Measurements from ENCODE around the gene MIDN.
"Not testable (repeated sequence)": the region's sequence is repeated elsewhere in the genome, so short reads cannot be mapped to it uniquely, and the experiment has no call there.

MIDN gene

DNA sequence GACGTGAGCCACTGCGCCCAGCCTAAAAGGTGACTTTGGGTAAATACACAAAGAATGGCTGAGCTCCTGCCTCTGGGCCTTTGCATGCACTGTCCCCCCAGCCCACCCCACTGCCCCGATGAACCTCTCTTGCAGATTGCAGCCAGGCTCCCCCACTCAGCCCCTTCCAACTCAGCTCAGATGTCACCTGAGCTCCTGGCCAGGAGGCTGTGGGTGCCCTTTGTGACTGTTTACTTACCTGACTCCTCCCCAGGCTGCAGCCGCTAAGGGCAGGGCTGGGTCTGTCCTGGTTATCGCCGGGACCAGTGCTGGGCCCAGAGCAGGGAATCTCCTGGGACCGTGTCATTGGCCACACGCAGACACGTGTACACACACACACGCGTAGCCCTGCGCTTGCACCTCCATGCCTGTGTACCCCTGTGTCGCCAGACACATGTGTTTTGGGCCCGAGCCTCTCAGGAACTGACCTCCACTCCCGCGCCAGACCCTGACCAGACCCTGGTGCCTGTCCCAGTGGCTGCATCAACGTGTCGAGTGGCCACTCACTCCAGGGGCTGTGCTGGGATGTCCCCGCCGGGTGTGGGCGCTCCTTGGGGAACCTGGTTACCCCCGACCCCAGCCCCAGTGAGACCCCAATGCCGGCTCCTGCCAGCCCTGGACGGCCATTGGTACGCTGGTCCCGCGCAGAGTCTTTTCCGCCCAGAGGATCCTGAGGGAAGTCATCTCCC lies 56.0 kb downstream of the MIDN start:
- H3K4me3 ChIP-seq (ENCODE audit: low read depth in 1 of 2, low read length in 1 of 2) = no peak overlapping the region

GRCh38 chr19:1305354-1305753 lies 57.0 kb downstream of the MIDN start:
- peaks cover 11% of the 10 kb centered on the region for H3K27me3 ChIP-seq
- not testable (repeated sequence) for H3K27ac ChIP-seq; H3K4me1 ChIP-seq (ENCODE audit: control insufficient read depth in 1 of 2, insufficient read depth in 1 of 2, low read depth in 1 of 2, low read length in 1 of 2); H3K9me3 ChIP-seq; H3K4me3 ChIP-seq (ENCODE audit: low read depth in 1 of 2, low read length in 1 of 2); H3K36me3 ChIP-seq

More for the DNA sequence above, 56.0 kb downstream of the MIDN start:
- no peak for TF ChIP-seq CTCF (IDR thresholded peaks at IDR 0.05)
- Histone ChIP-seq H3K36me3 (no peaks in the 10 kb centered on the region), H3K27ac (no peak overlapping the region), H3K27me3 (peaks cover 19% of the 10 kb centered on the region), H3K4me1 (ENCODE audit: control insufficient read depth in 1 of 2, insufficient read depth in 1 of 2, low read depth in 1 of 2, low read length in 1 of 2) (no peaks in the 10 kb centered on the region), H3K9me3 (no peaks in the 10 kb centered on the region)

DNA sequence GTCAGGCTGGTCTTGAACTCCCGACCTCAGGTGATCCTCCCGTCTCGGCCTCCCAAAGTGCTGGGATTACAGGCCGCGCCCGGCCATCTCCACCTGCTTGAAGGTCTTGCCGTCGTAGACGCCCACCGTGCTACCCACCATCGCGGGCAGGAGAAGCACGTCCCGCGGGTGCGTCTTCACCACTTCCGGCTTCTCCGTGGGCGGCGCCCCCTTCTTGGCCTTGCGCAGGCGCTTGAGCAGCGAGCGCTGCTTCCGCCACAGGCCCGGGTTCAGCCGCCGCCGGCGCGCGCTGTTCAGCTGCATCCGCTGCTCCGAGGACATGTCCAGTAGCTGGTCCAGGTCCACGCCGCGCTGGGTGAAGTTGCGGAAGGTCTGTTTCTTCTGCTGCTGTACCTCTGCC lies 58.9 kb downstream of the MIDN start:
- Histone ChIP-seq H3K36me3 (no peaks in the 10 kb centered on the region), H3K27ac (no peak overlapping the region), H3K9me3 (no peaks in the 10 kb centered on the region), H3K27me3 (peaks cover 6% of the 10 kb centered on the region), H3K4me3 (ENCODE audit: low read depth in 1 of 2, low read length in 1 of 2) (no peak overlapping the region), H3K4me1 (ENCODE audit: control insufficient read depth in 1 of 2, insufficient read depth in 1 of 2, low read depth in 1 of 2, low read length in 1 of 2) (no peaks in the 10 kb centered on the region)
- no peak for TF ChIP-seq CTCF (IDR thresholded peaks at IDR 0.05)

DNA sequence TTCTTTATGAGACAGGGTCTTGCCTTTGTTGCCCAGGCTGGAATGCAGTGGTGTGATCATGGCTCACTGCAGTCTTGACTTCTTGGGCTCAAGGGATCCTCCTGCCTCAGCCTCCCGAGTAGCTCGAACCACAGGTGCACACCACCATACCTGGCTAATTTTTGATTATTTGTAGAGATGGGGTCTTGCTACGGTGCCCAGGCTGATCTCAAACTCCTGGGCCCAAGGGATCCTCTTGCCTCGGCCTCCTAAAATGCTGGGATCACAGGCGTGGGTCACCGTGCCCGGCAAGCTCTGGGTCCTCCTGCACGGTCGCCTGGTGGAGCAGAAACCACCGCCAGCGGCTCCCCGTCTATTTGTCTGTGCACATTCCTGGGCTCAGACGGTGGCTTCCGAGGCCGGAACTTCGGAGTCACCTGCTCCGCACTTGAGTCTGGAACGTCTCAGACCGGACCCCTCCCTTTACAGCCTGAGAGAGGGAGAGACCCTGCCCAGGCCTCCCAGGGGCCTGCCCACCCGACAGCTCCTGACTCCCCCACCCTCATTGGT lies 59.4 kb downstream of the MIDN start:
- TF ChIP-seq CTCF (IDR thresholded peaks at IDR 0.05) = no peak
- H3K4me1 ChIP-seq (ENCODE audit: control insufficient read depth in 1 of 2, insufficient read depth in 1 of 2, low read depth in 1 of 2, low read length in 1 of 2) = no peaks in the 10 kb centered on the region
- H3K27ac ChIP-seq = no peak overlapping the region
- H3K4me3 ChIP-seq (ENCODE audit: low read depth in 1 of 2, low read length in 1 of 2) = no peak overlapping the region
- H3K27me3 ChIP-seq = peaks cover 3% of the 10 kb centered on the region
- H3K9me3 ChIP-seq = no peaks in the 10 kb centered on the region
- no peaks in the 10 kb centered on the region for H3K36me3 ChIP-seq

DNA sequence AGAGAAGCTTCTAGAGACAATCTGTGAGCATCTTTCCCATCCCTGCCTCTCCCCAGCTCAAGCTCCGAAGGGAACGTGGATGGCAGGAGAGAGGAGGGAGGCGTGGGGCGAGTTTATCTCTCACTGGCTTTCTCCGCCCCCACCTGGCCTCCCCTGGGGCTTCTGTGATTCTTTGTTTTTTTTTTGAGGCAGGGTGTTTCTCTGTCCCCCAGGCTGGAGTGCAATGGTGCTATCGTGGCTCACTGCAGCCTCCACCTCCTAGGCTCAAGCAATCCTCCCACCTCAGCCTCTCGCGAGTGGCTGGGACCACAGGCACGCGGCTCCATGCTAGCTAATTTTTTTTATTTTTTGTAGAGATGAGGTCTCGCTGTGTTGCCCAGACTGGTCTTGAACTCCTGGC lies 60.3 kb downstream of the MIDN start:
- peaks cover 6% of the 10 kb centered on the region for H3K27me3 ChIP-seq

More for the DNA sequence above, 60.3 kb downstream of the MIDN start:
- Histone ChIP-seq H3K27ac (no peak overlapping the region), H3K4me3 (ENCODE audit: low read depth in 1 of 2, low read length in 1 of 2) (no peak overlapping the region), H3K4me1 (ENCODE audit: control insufficient read depth in 1 of 2, insufficient read depth in 1 of 2, low read depth in 1 of 2, low read length in 1 of 2) (no peaks in the 10 kb centered on the region), H3K9me3 (no peaks in the 10 kb centered on the region), H3K36me3 (no peaks in the 10 kb centered on the region)
- TF ChIP-seq CTCF (IDR thresholded peaks at IDR 0.05) = no peak

Measured in neutrophil (primary cell).